HepG2 (cell line): Measurements from ENCODE around the gene GP1BA. TPM values are rescaled to one million over a fixed set of nuclear protein-coding genes. Genes with fewer than 3 reads are reported as not detected.

ENCODE experiments used
- ADNP ChIP-seq: sonication (generic); formaldehyde crosslinking; IDR thresholded peaks from 2 replicates; pipeline ENCODE4 v1.4.0; 2020; ENCODE audit warnings: missing genetic modification reagents
- AKNA ChIP-seq: sonication (generic); formaldehyde crosslinking; IDR thresholded peaks from 2 replicates; pipeline ENCODE4 v1.4.0; 2020; ENCODE audit warnings: missing genetic modification reagents, borderline replicate concordance
- ARHGAP35 ChIP-seq: sonication (generic); formaldehyde crosslinking; IDR thresholded peaks from 2 replicates; pipeline ENCODE4 v1.9.0; 2022; ENCODE audit warnings: mild to moderate bottlenecking, inconsistent platforms, moderate library complexity, missing genetic modification reagents, borderline replicate concordance
- BCL6 ChIP-seq: IDR thresholded peaks from 2 replicates; pipeline ENCODE4 v1.6.1; 2016; ENCODE audit warnings: missing genetic modification reagents, missing compliant biosample characterization
- GATA4 ChIP-seq: sonication (generic); IDR thresholded peaks from 2 replicates; pipeline ENCODE4 v1.6.1; 2016; ENCODE audit warnings: antibody characterized with exemption, low read depth, borderline replicate concordance
- HDAC2 ChIP-seq: sonication (generic); formaldehyde crosslinking; IDR thresholded peaks from 2 replicates; pipeline ENCODE4 v1.4.0; 2020; ENCODE audit warnings: missing genetic modification reagents
- PRDM10 ChIP-seq: sonication (generic); formaldehyde crosslinking; IDR thresholded peaks from 2 replicates; pipeline ENCODE4 v1.4.0; 2020; ENCODE audit warnings: low read depth, missing genetic modification reagents
- SOX5 ChIP-seq: IDR thresholded peaks from 2 replicates; pipeline ENCODE4 v1.6.1; 2016; ENCODE audit warnings: borderline replicate concordance
- STAG1 ChIP-seq: sonication (generic); formaldehyde crosslinking; IDR thresholded peaks from 2 replicates; pipeline ENCODE4 v1.4.0; 2020; ENCODE audit warnings: missing genetic modification reagents
- TFDP2 ChIP-seq: sonication (generic); formaldehyde crosslinking; IDR thresholded peaks from 2 replicates; pipeline ENCODE4 v1.4.0; 2020; ENCODE audit warnings: missing genetic modification reagents
- ZNF264 ChIP-seq: sonication (generic); formaldehyde crosslinking; IDR thresholded peaks from 2 replicates; pipeline ENCODE4 v1.4.0; 2020; ENCODE audit warnings: missing genetic modification reagents
- ZNF496 ChIP-seq: sonication (generic); formaldehyde crosslinking; IDR thresholded peaks from 2 replicates; pipeline ENCODE4 v1.8.1; 2023; ENCODE audit warnings: mild to moderate bottlenecking, moderate library complexity, missing genetic modification reagents; ENCODE audit not compliant: insufficient replicate concordance
- ZNF569 ChIP-seq: sonication (generic); formaldehyde crosslinking; IDR thresholded peaks from 2 replicates; pipeline ENCODE4 v1.5.0; 2020; ENCODE audit warnings: mild to moderate bottlenecking, missing genetic modification reagents, moderate library complexity, borderline replicate concordance
- ZNF784 ChIP-seq: sonication (generic); formaldehyde crosslinking; IDR thresholded peaks from 2 replicates; pipeline ENCODE4 v1.5.1; 2020; ENCODE audit warnings: missing genetic modification reagents, mild to moderate bottlenecking, borderline replicate concordance
- ZNF883 ChIP-seq: sonication (generic); formaldehyde crosslinking; IDR thresholded peaks from 2 replicates; pipeline ENCODE4 v1.5.1; 2020; ENCODE audit warnings: mild to moderate bottlenecking, missing genetic modification reagents; ENCODE audit errors: not compliant biosample characterization
- ZNF891 ChIP-seq: sonication (generic); formaldehyde crosslinking; IDR thresholded peaks from 2 replicates; pipeline ENCODE4 v1.5.0; 2020; ENCODE audit warnings: mild to moderate bottlenecking, missing genetic modification reagents
- polyA plus RNA-seq, 8 experiments: library from polyadenylated mRNA; depleted of rRNA in 3 of 8; stranded (reverse) in 7 of 8; unstranded in 1 of 8; fragments of >200 nt; fragmentation: Illumina TruSeq in 4 of 8; extraction: Trizol in 4 of 8; gene quantifications; 2 replicates each; pipeline versions ENCODE4 v1.2.1 to v1.2.3, GENCODE V29; 2011 to 2016; ENCODE audit warnings: low read depth in 4 of 8, missing spikeins in 1 of 8, mixed read lengths in 1 of 8; ENCODE audit not compliant: insufficient read depth in 1 of 8
- total RNA-seq, 5 experiments: library from RNA; depleted of rRNA; stranded (reverse); fragments of >200 nt; fragmentation: Illumina TruSeq; extraction: Trizol; gene quantifications; 2 replicates each; pipeline ENCODE4 v1.2.3, GENCODE V29; 2016; ENCODE audit warnings: low read depth in 1 of 5

GP1BA gene
- total and polyA plus RNA-seq, 2 of the 13 experiments (the other 11 are each of a cell fraction or from before 2014, with no cell fraction given) = not detected

GRCh38 chr17:4967539-4968485, 35.7 kb downstream of the GP1BA start, which contains the start of gene SPAG7 (continued):
- TF ChIP-seq PRDM10 (CRISPR knock-in tag) (peak; percentile 70; the same call in 1 of the 2 replicates), AKNA (CRISPR knock-in tag) (no peak), STAG1 (CRISPR knock-in tag) (peak; percentile 43), ZNF264 (no peak; the same call in none of the 2 replicates), GATA4 (no peak; the same call in 1 of the 2 replicates), ZNF784 (peak; percentile 59), ZNF496 (CRISPR knock-in tag) (no peak), ARHGAP35 (CRISPR knock-in tag) (peak; percentile 58; the same call in 1 of the 2 replicates), ZNF883 (CRISPR knock-in tag) (peak; percentile 11), ZNF891 (peak; percentile 68), BCL6 (CRISPR knock-in tag) (no peak; the same call in 1 of the 2 replicates), SOX5 (CRISPR knock-in tag) (0 out of 2 replicates have a peak, but pooled peaks have one; percentile 7), ZNF569 (CRISPR knock-in tag) (peak; percentile 75; the same call in 1 of the 2 replicates), ADNP (CRISPR knock-in tag) (no peak), TFDP2 (CRISPR knock-in tag) (peak; percentile 3; the same call in 1 of the 2 replicates), HDAC2 (CRISPR knock-in tag) (no peak; the same call in 1 of the 2 replicates)
